ENCODE results near the gene NPY5R. TPM values are rescaled to one million over a fixed set of nuclear protein-coding genes. Genes with fewer than 3 reads are reported as not detected.

NPY5R gene
- total and polyA plus RNA-seq, 2 donors = 0.05 to 0.14 TPM

DNA sequence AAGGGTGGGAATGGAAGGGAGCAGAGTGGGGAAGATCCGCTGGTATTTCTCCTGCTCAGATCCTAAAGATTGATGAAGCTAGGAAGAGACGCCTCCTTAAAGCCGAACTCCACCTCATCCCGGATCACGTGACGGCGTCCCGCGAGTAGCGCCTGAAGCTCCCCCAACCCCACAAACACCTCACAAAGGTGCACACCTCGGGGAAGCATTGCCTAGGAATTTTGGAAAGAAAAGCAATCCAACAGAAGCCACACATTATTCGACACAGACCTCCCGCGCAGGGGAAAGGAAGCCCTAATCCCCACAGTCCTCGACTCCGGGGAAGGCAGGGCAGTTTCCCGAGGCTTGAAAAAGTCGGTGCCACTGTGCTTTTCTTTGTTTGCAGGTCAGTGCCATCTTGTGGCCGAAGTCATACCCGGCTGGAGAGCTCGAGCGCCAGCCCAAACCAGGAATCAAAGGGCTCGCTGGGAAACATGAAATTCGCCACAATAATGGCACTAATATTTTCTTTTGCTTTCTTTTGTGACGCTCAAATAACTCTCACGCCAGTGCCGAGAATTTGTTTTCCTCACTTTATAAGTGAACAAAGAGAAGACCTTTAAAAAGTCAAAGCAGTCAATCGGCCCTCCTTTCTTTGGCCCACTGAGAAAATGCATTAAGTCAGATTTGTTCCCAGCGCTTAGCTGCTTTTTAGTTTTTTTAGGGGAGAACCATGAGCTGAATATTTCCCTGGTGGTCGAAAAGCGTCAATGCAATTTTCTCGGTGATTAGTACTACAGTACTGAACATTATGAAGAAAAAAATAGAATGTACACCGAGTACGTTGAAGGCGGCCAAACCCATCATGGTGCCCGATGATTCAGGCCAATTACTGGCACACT lies 10.9 kb upstream of the NPY5R start, which contains the start of gene NPY1R:
TSS of gene NPY1R (minus strand) at position 71 of the 881 bp plus-strand sequence. CDS start 6,042 bp downstream, outside the sequence.
- no peaks in the 10 kb centered on the region for H3K9me3 ChIP-seq (ENCODE audit: control insufficient read depth in 2 of 2, insufficient read depth in 1 of 2, low read length in 1 of 2)
- no peaks in the 10 kb centered on the region for H3K4me1 ChIP-seq (ENCODE audit: control insufficient read depth in 2 of 2, insufficient read depth in 2 of 2, low read length in 2 of 2)
- peak within 1 kb of the TSS; percentile 1 to 28 for H3K4me3 ChIP-seq (ENCODE audit: low read length in 2 of 2)
- 13% methylated on average over 36 of the region's 36 CpGs for WGBS
- peak in 2 of 9 donors; percentile 13 to 33 for DNase-seq (ENCODE audit: low read depth in 6 of 9, low spot score in 9 of 9)
- H3K36me3 ChIP-seq (ENCODE audit: control insufficient read depth in 2 of 2, insufficient read depth in 2 of 2, low read length in 1 of 2) = no peaks in the 10 kb centered on the region
- peaks cover 26 to 42% of the 10 kb centered on the region in 2 donors for H3K27me3 ChIP-seq (ENCODE audit: control insufficient read depth in 2 of 2, insufficient read depth in 1 of 2, low read length in 1 of 2)
- H3K27ac ChIP-seq (ENCODE audit: low read depth in 1 of 2, low read length in 1 of 2) = no peak within 1 kb of the TSS

DNA sequence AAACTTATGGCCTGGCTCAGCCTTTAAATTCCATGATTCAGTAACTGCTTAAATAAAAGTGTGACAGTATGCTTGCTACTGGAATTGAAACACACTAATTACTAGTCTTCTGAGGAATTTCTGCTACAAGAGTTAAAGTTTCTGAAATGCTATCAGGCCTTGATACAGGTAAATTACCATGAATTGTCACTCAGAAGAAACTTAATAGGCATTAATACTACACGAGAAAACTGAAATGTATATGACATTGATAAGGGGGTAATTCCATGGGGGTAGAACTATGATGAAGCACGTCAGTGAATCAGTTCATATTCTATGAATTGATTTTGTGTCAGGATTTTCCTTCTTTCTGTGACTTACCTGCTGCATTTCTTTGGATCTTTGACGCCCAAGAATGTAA lies 8.3 kb upstream of the NPY5R start:
- H3K9me3 ChIP-seq (ENCODE audit: control insufficient read depth in 2 of 2, insufficient read depth in 1 of 2, low read length in 1 of 2) = no peaks in the 10 kb centered on the region
- WGBS = 93% methylated on average over 3 of the region's 3 CpGs
- DNase-seq (ENCODE audit: low read depth in 6 of 9, low spot score in 9 of 9) = no peak
- H3K36me3 ChIP-seq (ENCODE audit: control insufficient read depth in 2 of 2, insufficient read depth in 2 of 2, low read length in 1 of 2) = no peaks in the 10 kb centered on the region
- H3K27ac ChIP-seq (ENCODE audit: low read depth in 1 of 2, low read length in 1 of 2) = no peak overlapping the region
- no peak overlapping the region for H3K4me3 ChIP-seq (ENCODE audit: low read length in 2 of 2)
- no peaks in the 10 kb centered on the region for H3K4me1 ChIP-seq (ENCODE audit: control insufficient read depth in 2 of 2, insufficient read depth in 2 of 2, low read length in 2 of 2)
- H3K27me3 ChIP-seq (ENCODE audit: control insufficient read depth in 2 of 2, insufficient read depth in 1 of 2, low read length in 1 of 2) = peaks cover 26 to 35% of the 10 kb centered on the region in 2 donors

DNA sequence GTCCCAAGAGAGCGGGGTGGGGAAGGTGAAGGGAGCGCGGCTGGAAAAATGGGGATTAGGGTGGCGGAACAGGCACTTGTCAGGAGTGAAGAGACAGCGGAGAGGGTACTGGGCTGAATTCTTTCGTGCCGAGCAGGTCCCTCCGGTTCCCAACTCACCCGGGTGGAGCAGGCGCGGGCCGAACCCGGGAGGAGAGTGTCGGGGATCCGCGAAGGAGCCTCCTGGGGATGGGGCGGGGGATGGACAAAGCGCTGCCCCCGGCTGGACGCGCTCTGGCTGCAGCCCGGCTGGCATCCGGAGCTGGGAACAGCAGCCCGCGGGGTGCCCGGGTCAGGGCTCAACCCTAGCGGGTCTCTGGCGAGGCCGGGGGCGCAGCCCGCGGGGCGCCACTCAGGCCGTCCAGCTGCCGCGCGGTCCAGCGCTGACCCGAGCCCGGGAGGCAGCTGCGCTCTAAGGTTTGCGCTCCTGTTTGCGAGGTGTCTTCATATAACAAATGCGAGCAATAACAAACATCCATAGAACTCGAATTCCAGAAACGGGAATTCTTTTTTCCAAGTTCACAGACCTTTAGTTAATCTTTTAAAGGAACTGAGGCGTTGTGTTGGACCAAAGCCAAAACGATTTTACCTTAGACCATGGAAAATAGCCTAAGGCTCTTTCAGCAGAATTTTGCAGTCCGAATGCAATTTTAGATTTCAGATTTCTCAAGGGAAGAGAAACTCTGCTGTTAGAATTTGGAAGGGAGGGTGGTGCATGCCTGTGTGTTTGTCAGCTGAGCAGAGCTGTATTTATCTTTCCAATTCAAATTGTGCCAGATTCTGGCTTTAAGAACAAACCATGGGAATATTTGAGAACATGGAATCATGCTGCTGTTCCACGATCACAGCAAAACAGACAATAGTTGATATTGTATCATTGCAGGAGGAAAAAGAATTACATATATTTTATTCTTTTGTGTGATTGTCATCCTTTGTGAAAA lies 744 bp downstream of the NPY5R start:
- WGBS = 5% methylated on average over 50 of the region's 50 CpGs
- Histone ChIP-seq H3K27me3 (ENCODE audit: control insufficient read depth in 2 of 2, insufficient read depth in 1 of 2, low read length in 1 of 2) (peaks cover 21 to 39% of the 10 kb centered on the region in 2 donors), H3K4me3 (ENCODE audit: low read length in 2 of 2) (no peak overlapping the region), H3K4me1 (ENCODE audit: control insufficient read depth in 2 of 2, insufficient read depth in 2 of 2, low read length in 2 of 2) (no peaks in the 10 kb centered on the region), H3K9me3 (ENCODE audit: control insufficient read depth in 2 of 2, insufficient read depth in 1 of 2, low read length in 1 of 2) (no peaks in the 10 kb centered on the region), H3K27ac (ENCODE audit: low read depth in 1 of 2, low read length in 1 of 2) (no peak overlapping the region), H3K36me3 (ENCODE audit: control insufficient read depth in 2 of 2, insufficient read depth in 2 of 2, low read length in 1 of 2) (no peaks in the 10 kb centered on the region)
- no peak for DNase-seq (ENCODE audit: low read depth in 6 of 9, low spot score in 9 of 9)

DNA sequence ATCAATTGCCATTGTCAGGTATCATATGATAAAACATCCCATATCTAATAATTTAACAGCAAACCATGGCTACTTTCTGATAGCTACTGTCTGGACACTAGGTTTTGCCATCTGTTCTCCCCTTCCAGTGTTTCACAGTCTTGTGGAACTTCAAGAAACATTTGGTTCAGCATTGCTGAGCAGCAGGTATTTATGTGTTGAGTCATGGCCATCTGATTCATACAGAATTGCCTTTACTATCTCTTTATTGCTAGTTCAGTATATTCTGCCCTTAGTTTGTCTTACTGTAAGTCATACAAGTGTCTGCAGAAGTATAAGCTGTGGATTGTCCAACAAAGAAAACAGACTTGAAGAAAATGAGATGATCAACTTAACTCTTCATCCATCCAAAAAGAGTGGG lies 7.0 kb downstream of the NPY5R start:
- Histone ChIP-seq H3K36me3 (ENCODE audit: control insufficient read depth in 2 of 2, insufficient read depth in 2 of 2, low read length in 1 of 2) (no peaks in the 10 kb centered on the region), H3K9me3 (ENCODE audit: control insufficient read depth in 2 of 2, insufficient read depth in 1 of 2, low read length in 1 of 2) (no peaks in the 10 kb centered on the region), H3K4me1 (ENCODE audit: control insufficient read depth in 2 of 2, insufficient read depth in 2 of 2, low read length in 2 of 2) (no peaks in the 10 kb centered on the region), H3K27me3 (ENCODE audit: control insufficient read depth in 2 of 2, insufficient read depth in 1 of 2, low read length in 1 of 2) (peaks cover 0 to 2% of the 10 kb centered on the region in 2 donors), H3K27ac (ENCODE audit: low read depth in 1 of 2, low read length in 1 of 2) (no peak overlapping the region), H3K4me3 (ENCODE audit: low read length in 2 of 2) (no peak overlapping the region)
- no peak for DNase-seq (ENCODE audit: low read depth in 6 of 9, low spot score in 9 of 9)

DNA sequence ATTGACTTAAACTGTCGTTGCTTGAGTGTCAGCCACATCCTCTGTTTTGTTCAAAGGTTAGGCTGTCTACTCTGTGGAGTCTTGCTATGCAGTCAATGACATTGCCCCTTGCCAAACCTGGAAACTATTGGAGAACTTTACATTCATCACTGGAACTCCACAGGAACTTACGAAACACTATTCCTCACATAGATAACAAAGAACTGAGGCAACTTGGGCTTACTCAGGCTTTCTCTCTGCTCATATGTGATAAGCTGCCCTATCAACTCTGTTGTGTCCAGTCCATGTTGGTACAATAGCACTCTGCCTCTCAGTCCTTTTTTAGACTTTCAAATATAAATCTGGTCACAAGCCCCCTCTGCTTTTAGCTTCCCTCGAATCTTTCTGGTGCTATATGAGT lies 9.4 kb downstream of the NPY5R start:
- DNase-seq (ENCODE audit: low read depth in 6 of 9, low spot score in 9 of 9) = no peak
- H3K27ac ChIP-seq (ENCODE audit: low read depth in 1 of 2, low read length in 1 of 2) = no peak overlapping the region
- no peaks in the 10 kb centered on the region for H3K27me3 ChIP-seq (ENCODE audit: control insufficient read depth in 2 of 2, insufficient read depth in 1 of 2, low read length in 1 of 2)
- H3K4me1 ChIP-seq (ENCODE audit: control insufficient read depth in 2 of 2, insufficient read depth in 2 of 2, low read length in 2 of 2) = no peaks in the 10 kb centered on the region
- 56% methylated on average over 3 of the region's 3 CpGs for WGBS
- H3K9me3 ChIP-seq (ENCODE audit: control insufficient read depth in 2 of 2, insufficient read depth in 1 of 2, low read length in 1 of 2) = no peaks in the 10 kb centered on the region
- H3K36me3 ChIP-seq (ENCODE audit: control insufficient read depth in 2 of 2, insufficient read depth in 2 of 2, low read length in 1 of 2) = no peaks in the 10 kb centered on the region
- H3K4me3 ChIP-seq (ENCODE audit: low read length in 2 of 2) = no peak overlapping the region

DNA sequence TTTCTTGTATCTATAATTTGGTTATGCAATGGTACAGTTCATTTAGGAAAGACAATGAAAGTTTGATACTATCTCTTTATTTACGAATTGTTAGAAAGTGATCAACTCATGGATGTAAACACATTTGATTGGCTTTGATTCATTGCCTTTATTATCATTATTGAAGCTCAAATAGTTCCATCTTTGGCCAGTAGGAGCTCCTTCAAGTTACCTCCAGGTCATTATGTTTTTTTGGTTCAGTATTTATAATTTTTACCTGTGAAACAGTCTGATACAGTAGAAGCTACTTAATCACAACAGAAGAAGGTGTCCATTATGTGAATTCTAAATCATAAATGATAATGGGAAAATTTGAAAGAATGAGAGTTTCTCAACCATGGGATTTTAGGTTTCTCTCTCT lies 12.4 kb downstream of the NPY5R start:
- no peak for DNase-seq (ENCODE audit: low read depth in 6 of 9, low spot score in 9 of 9)
- no peaks in the 10 kb centered on the region for H3K4me1 ChIP-seq (ENCODE audit: control insufficient read depth in 2 of 2, insufficient read depth in 2 of 2, low read length in 2 of 2)
- H3K9me3 ChIP-seq (ENCODE audit: control insufficient read depth in 2 of 2, insufficient read depth in 1 of 2, low read length in 1 of 2) = no peaks in the 10 kb centered on the region
- no peak overlapping the region for H3K4me3 ChIP-seq (ENCODE audit: low read length in 2 of 2)
- H3K36me3 ChIP-seq (ENCODE audit: control insufficient read depth in 2 of 2, insufficient read depth in 2 of 2, low read length in 1 of 2) = no peaks in the 10 kb centered on the region
- no peak overlapping the region for H3K27ac ChIP-seq (ENCODE audit: low read depth in 1 of 2, low read length in 1 of 2)
- no peaks in the 10 kb centered on the region for H3K27me3 ChIP-seq (ENCODE audit: control insufficient read depth in 2 of 2, insufficient read depth in 1 of 2, low read length in 1 of 2)
- 97% methylated on average over 1 of the region's 1 CpG for WGBS

DNA sequence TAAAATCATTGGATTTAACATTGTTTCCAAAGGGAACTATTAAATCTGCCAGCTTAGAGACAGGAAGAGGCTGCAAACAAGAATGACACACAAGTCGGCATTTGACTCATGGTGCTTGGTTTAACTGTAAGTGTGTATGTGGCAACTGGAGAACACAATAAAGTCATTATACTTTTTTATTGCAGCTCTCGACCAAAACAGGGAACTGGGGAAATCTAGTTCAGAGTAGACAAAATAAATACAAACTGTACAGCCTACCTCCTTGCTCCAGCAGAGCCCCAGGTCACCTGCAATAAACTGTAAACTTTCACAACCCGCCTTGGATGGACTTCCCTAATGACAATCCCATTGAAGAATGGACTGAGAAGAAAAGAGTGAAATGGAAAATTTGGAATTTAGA lies 24.0 kb downstream of the NPY5R start:
- H3K4me1 ChIP-seq (ENCODE audit: control insufficient read depth in 2 of 2, insufficient read depth in 2 of 2, low read length in 2 of 2) = no peaks in the 10 kb centered on the region
- H3K9me3 ChIP-seq (ENCODE audit: control insufficient read depth in 2 of 2, insufficient read depth in 1 of 2, low read length in 1 of 2) = no peaks in the 10 kb centered on the region
- H3K36me3 ChIP-seq (ENCODE audit: control insufficient read depth in 2 of 2, insufficient read depth in 2 of 2, low read length in 1 of 2) = no peaks in the 10 kb centered on the region
- H3K27ac ChIP-seq (ENCODE audit: low read depth in 1 of 2, low read length in 1 of 2) = no peak overlapping the region
- no peak for DNase-seq (ENCODE audit: low read depth in 6 of 9, low spot score in 9 of 9)
- H3K27me3 ChIP-seq (ENCODE audit: control insufficient read depth in 2 of 2, insufficient read depth in 1 of 2, low read length in 1 of 2) = no peaks in the 10 kb centered on the region
- 34% methylated on average over 3 of the region's 3 CpGs for WGBS
- no peak overlapping the region for H3K4me3 ChIP-seq (ENCODE audit: low read length in 2 of 2)

DNA sequence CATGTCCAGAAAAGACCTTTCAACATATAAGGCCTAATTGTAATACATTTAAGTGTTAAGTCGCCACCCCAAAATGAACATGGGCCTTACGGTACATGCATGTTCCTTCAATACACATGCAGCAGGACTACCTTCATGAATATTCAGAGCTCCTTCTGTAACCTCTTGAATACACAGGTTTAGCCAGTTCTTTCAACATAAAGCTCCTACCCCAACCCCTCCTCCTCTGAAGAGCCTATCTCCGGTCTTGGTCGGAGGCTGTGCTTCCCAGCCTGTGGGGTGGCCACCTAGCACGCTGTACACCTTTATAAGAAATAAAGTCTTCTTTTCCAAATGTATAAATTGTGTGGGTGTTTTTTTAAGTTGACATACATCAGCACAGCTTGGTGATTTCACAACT lies 28.3 kb downstream of the NPY5R start:
- Histone ChIP-seq H3K27ac (ENCODE audit: low read depth in 1 of 2, low read length in 1 of 2) (no peak overlapping the region), H3K4me1 (ENCODE audit: control insufficient read depth in 2 of 2, insufficient read depth in 2 of 2, low read length in 2 of 2) (no peaks in the 10 kb centered on the region), H3K9me3 (ENCODE audit: control insufficient read depth in 2 of 2, insufficient read depth in 1 of 2, low read length in 1 of 2) (no peaks in the 10 kb centered on the region), H3K4me3 (ENCODE audit: low read length in 2 of 2) (no peak overlapping the region), H3K27me3 (ENCODE audit: control insufficient read depth in 2 of 2, insufficient read depth in 1 of 2, low read length in 1 of 2) (no peaks in the 10 kb centered on the region), H3K36me3 (ENCODE audit: control insufficient read depth in 2 of 2, insufficient read depth in 2 of 2, low read length in 1 of 2) (no peaks in the 10 kb centered on the region)
- no peak for DNase-seq (ENCODE audit: low read depth in 6 of 9, low spot score in 9 of 9)
- WGBS = 99% methylated on average over 5 of the region's 5 CpGs

DNA sequence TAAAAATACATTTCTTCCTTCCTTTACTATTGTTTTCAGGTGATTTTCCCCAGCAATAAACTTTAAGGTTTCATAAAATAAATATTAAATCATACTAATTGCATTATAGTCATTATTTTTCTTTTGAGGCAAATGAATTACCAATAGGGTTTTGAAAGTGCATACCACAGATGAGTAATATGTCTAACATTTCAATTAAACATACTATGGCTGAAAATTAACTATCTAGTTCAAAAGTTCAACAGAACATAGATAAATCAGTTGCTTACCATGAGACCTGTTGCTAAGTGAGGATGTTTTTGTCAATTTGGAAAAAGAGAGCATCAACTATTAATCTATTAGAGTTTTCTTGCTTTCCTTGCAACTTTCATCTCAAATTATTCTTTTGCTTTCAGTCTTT lies 35.0 kb downstream of the NPY5R start:
- no peaks in the 10 kb centered on the region for H3K9me3 ChIP-seq (ENCODE audit: control insufficient read depth in 2 of 2, insufficient read depth in 1 of 2, low read length in 1 of 2)
- no peak overlapping the region for H3K4me3 ChIP-seq (ENCODE audit: low read length in 2 of 2)
- no peaks in the 10 kb centered on the region for H3K36me3 ChIP-seq (ENCODE audit: control insufficient read depth in 2 of 2, insufficient read depth in 2 of 2, low read length in 1 of 2)
- H3K4me1 ChIP-seq (ENCODE audit: control insufficient read depth in 2 of 2, insufficient read depth in 2 of 2, low read length in 2 of 2) = no peaks in the 10 kb centered on the region
- no peak overlapping the region for H3K27ac ChIP-seq (ENCODE audit: low read depth in 1 of 2, low read length in 1 of 2)
- no peaks in the 10 kb centered on the region for H3K27me3 ChIP-seq (ENCODE audit: control insufficient read depth in 2 of 2, insufficient read depth in 1 of 2, low read length in 1 of 2)
- DNase-seq (ENCODE audit: low read depth in 6 of 9, low spot score in 9 of 9) = no peak

Measured in thymus (tissue), 11 donors.